GM12878 (cell line): ENCODE data around the gene TRIAP1. TPM values are rescaled to one million over a fixed set of nuclear protein-coding genes. Genes with fewer than 3 reads are reported as not detected.
A peak's percentile ranks its signal among the peaks of the same experiment; 100 is the strongest.

Experiments used
- ATAC-seq: fragments of 200-7000 bp; cut with Tn5 transposase; 3 replicates; pipeline ENCODE4 v1.9.1; 2020; ENCODE audit warnings: mild to moderate bottlenecking, moderate library complexity
- Bru-seq: library from RNA; stranded (reverse); fragments of 400-500 nt; gene quantifications from one replicate; lab custom pipeline; 2021; lab: Mats Ljungman, UMichigan
- BruChase-seq, 2 experiments: library from RNA; stranded (reverse); fragments of 400-500 nt; gene quantifications; one replicate each; lab custom pipeline; 2021; lab: Mats Ljungman, UMichigan
- BruUV-seq: library from RNA; stranded (reverse); fragments of 400-500 nt; replicated peaks from 2 replicates; lab custom pipeline; 2021; lab: Mats Ljungman, UMichigan
- CTCF ChIA-PET: fragments of 300-600 bp; sonication (Branson Sonifier 250); formaldehyde crosslinking; extraction: SDS; loops from one replicate; lab custom pipeline; 2021; ENCODE audit warnings: inconsistent platforms; lab: Yijun Ruan, JAX
- POLR2A ChIA-PET: fragments of 350-600 bp; formaldehyde crosslinking; extraction: SDS; loops from one replicate; lab custom pipeline; 2021; ENCODE audit warnings: inconsistent platforms; lab: Charles Lee
- RAD21 ChIA-PET: fragments of 300-600 bp; sonication (Branson Sonifier 250); formaldehyde crosslinking; loops from one replicate; lab custom pipeline; 2023; ENCODE audit warnings: antibody characterized with exemption; ENCODE audit not compliant: unreplicated experiment; lab: Charles Lee
- SMC1A ChIA-PET: fragments of 300-600 bp; sonication (Branson Sonifier 250); formaldehyde crosslinking; loops from one replicate; lab custom pipeline; 2023; ENCODE audit not compliant: unreplicated experiment, uncharacterized antibody; lab: Charles Lee
- DNase-seq: peaks from one replicate; pipeline ENCODE4 v3.0.0-alpha.2; 2011; ENCODE audit warnings: low read depth, low spot score
- FAIRE-seq: peaks from 3 replicates; lab custom pipeline; 2011; peaks lifted over from hg19 to GRCh38; lab: Jason Lieb, UNC
- H2AFZ ChIP-seq: 2 replicates; pipeline ENCODE4 v1.6.0; 2011; ENCODE audit warnings: low read depth, low read length, control low read depth; ENCODE audit not compliant: control insufficient read depth
- H3K27ac ChIP-seq: 2 replicates; pipeline ENCODE4 v1.5.1; 2011; ENCODE audit warnings: control low read depth; ENCODE audit not compliant: control insufficient read depth, insufficient read depth
- H3K27me3 ChIP-seq, 2 experiments: replicated peaks in 1 of 2; 2 replicates each; pipeline versions ENCODE4 v1.6.0 to v1.6.1; 2011; ENCODE audit warnings: low read length in 1 of 2; ENCODE audit not compliant: control insufficient read depth in 2 of 2, insufficient read depth in 2 of 2
- H3K36me3 ChIP-seq, 2 experiments: 2 replicates each; pipeline ENCODE4 v1.5.1; 2011; ENCODE audit warnings: low read length in 1 of 2; ENCODE audit not compliant: control insufficient read depth in 2 of 2, insufficient read depth in 2 of 2
- H3K4me1 ChIP-seq: 2 replicates; pipeline ENCODE4 v1.6.1; 2011; ENCODE audit warnings: mild to moderate bottlenecking, low read length, moderate library complexity, mixed read lengths; ENCODE audit not compliant: control insufficient read depth, insufficient read depth
- H3K4me2 ChIP-seq: 2 replicates; pipeline ENCODE4 v1.6.0; 2011; ENCODE audit warnings: control low read depth; ENCODE audit not compliant: control insufficient read depth, insufficient read depth
- H3K4me3 ChIP-seq: fragments of 200-600 bp; sonication (generic); 2 replicates; pipeline ENCODE4 v1.5.1; 2016
- H3K79me2 ChIP-seq: 2 replicates; pipeline ENCODE4 v1.6.0; 2011; ENCODE audit warnings: low read length; ENCODE audit not compliant: control insufficient read depth, insufficient read depth
- H3K9ac ChIP-seq: 2 replicates; pipeline ENCODE4 v1.8.0; 2011; ENCODE audit warnings: low read length, control low read depth, mixed read lengths; ENCODE audit not compliant: control insufficient read depth, insufficient read depth
- H3K9me3 ChIP-seq: replicated peaks from 3 replicates; pipeline ENCODE4 v1.5.1; 2011; ENCODE audit warnings: mild to moderate bottlenecking, low read length; ENCODE audit not compliant: control insufficient read depth, insufficient read depth
- H4K20me1 ChIP-seq: 2 replicates; pipeline ENCODE4 v1.6.0; 2011; ENCODE audit not compliant: control insufficient read depth, insufficient read depth
- BMI1 ChIP-seq: fragments of 450-650 bp; IDR thresholded peaks from 2 replicates; pipeline ENCODE4 v1.6.1; 2016; ENCODE audit warnings: mild to moderate bottlenecking, moderate library complexity, borderline replicate concordance
- EZH2 ChIP-seq: IDR thresholded peaks from 2 replicates; pipeline ENCODE4 v1.6.1; 2012; ENCODE audit warnings: low read depth, mild to moderate bottlenecking, control low read depth, inconsistent platforms, low read length, borderline replicate concordance; ENCODE audit not compliant: control insufficient read depth
- GABPA ChIP-seq: IDR thresholded peaks from 2 replicates; pipeline ENCODE4 v1.6.1; 2014; ENCODE audit warnings: antibody characterized with exemption, low read depth, mild to moderate bottlenecking, inconsistent platforms
- MEF2A ChIP-seq: IDR thresholded peaks from 2 replicates; pipeline ENCODE4 v1.6.1; 2011; ENCODE audit warnings: low read depth, mild to moderate bottlenecking, low read length, moderate library complexity; ENCODE audit not compliant: insufficient read depth
- MYB ChIP-seq: fragments of 150-350 bp; IDR thresholded peaks from 2 replicates; pipeline ENCODE4 v1.6.1; 2014; ENCODE audit warnings: mild to moderate bottlenecking, low read depth, low read length, borderline replicate concordance
- NFIC ChIP-seq: IDR thresholded peaks from 2 replicates; pipeline ENCODE4 v1.6.1; 2012; ENCODE audit warnings: low read depth, mild to moderate bottlenecking, inconsistent platforms, low read length, moderate library complexity
- NFXL1 ChIP-seq: fragments of 450-650 bp; IDR thresholded peaks from 2 replicates; pipeline ENCODE4 v1.6.1; 2017; ENCODE audit warnings: antibody characterized with exemption, mild to moderate bottlenecking, borderline replicate concordance
- NRF1 ChIP-seq: conservative IDR thresholded peaks from 2 replicates; pipeline ENCODE4 v1.6.1; 2011; ENCODE audit warnings: mild to moderate bottlenecking, low read depth, low read length, improper control_type of control experiment
- TAF1 ChIP-seq: IDR thresholded peaks from 2 replicates; pipeline ENCODE4 v1.6.1; 2011; ENCODE audit warnings: mild to moderate bottlenecking, low read depth, low read length, borderline replicate concordance
- ZBED1 ChIP-seq: IDR thresholded peaks from 2 replicates; pipeline ENCODE4 v1.6.1; 2016; ENCODE audit warnings: borderline replicate concordance
- ZNF24 ChIP-seq: fragments of 450-650 bp; IDR thresholded peaks from 2 replicates; pipeline ENCODE4 v1.6.1; 2017; ENCODE audit warnings: antibody characterized with exemption, mild to moderate bottlenecking
- WGBS: methylation state at CpG from one replicate; pipeline ENCODE4 v1.1.6; 2016; ENCODE audit warnings: low lambda C conversion rate; ENCODE audit not compliant: insufficient replicate concordance, insufficient coverage; ENCODE audit errors: missing lambda C conversion rate; 5-methylcytosine and 5-hydroxymethylcytosine counted together
- in situ Hi-C: fragments of 300-500 bp; cut with MboI; formaldehyde crosslinking; loops from 9 replicates; pipeline ENCODE4 v1.14.3; 2018; ENCODE audit warnings: mixed read lengths
- intact Hi-C: fragments of 100-400 bp; cut with micrococcal nuclease; formaldehyde crosslinking; loops from one replicate; pipeline ENCODE4 v1.14.2; 2022; ENCODE audit not compliant: unreplicated experiment
- long read RNA-seq, 2 experiments: library from polyadenylated mRNA; unstranded; transcript quantifications; one replicate each; pipeline ENCODE4 v2.0.0, GENCODE V29; 2019 to 2020
- polyA minus RNA-seq, 3 experiments: library from RNA; depleted of rRNA, polyadenylated mRNA; stranded (reverse); fragments of >200 nt; gene quantifications; 2 replicates each; pipeline ENCODE4 v1.2.3, GENCODE V29; 2011
- polyA plus RNA-seq, 11 experiments: library from polyadenylated mRNA; depleted of rRNA in 4 of 11; unstranded in 6 of 11; stranded (reverse) in 5 of 11; fragments of >200 nt; fragmentation: Nextera tagmentation in 4 of 11; fragmentation: Illumina TruSeq in 1 of 11; extraction: Ambion mirVana in 4 of 11; extraction: Trizol in 1 of 11; gene quantifications; 1 replicate in 1 of 11; 2 replicates in 10 of 11; pipeline versions ENCODE4 v1.2.1 to v1.2.3, GENCODE V29; 2011 to 2016; ENCODE audit warnings: inconsistent platforms in 2 of 11, missing spikeins in 2 of 11, low read depth in 1 of 11
- total RNA-seq, 4 experiments: library from RNA; depleted of rRNA in 3 of 4; stranded (reverse); fragments of >200 nt in 3 of 4; fragmentation: Illumina TruSeq in 1 of 4; extraction: Trizol in 1 of 4; gene quantifications; 2 replicates each; pipeline versions ENCODE4 v1.2.1 to v1.2.3, GENCODE V29; 2013 to 2021
- TF ChIP-seq, protein P1 (sequence below): IDR thresholded peaks from 2 replicates; pipeline ENCODE4 v1.6.1; 2011; ENCODE audit warnings: low read depth, mild to moderate bottlenecking, low read length, moderate library complexity, borderline replicate concordance; ENCODE audit errors: extremely low read depth
- TF ChIP-seq, protein P2 (sequence below): IDR thresholded peaks from 2 replicates; pipeline ENCODE4 v1.6.1; 2011; ENCODE audit warnings: low read depth, low read length, improper control_type of control experiment, borderline replicate concordance
- TF ChIP-seq, protein P3 (sequence below): fragments of 450-650 bp; IDR thresholded peaks from 2 replicates; pipeline ENCODE4 v1.6.1; 2016; ENCODE audit warnings: mild to moderate bottlenecking

TRIAP1 gene
- total RNA-seq (2013; cell fraction: nucleolus; rRNA removed): 9.6 and 13.1 TPM in 2 replicates
- total RNA-seq (2014; rRNA removed): 44.8 and 52.4 TPM in 2 replicates
- 57.0 and 60.0 TPM in 2 replicates for total RNA-seq (2014; rRNA removed; fragmentation: Illumina TruSeq; extraction: Trizol)
- 49.1 and 52.4 TPM in 2 replicates for total RNA-seq (2021)
- polyA plus RNA-seq (2011; ENCODE audit: low read depth): 53.9 TPM
- polyA plus RNA-seq (2011; rRNA removed): 92.7 and 128 TPM in 2 replicates
- 30.2 and 35.4 TPM in 2 replicates for polyA plus RNA-seq (2011; cell fraction: cytosol; rRNA removed)
- 25.1 and 25.4 TPM in 2 replicates for polyA plus RNA-seq (2011; cell fraction: nucleus; rRNA removed)
- polyA plus RNA-seq (2012): 45.2 and 60.5 TPM in 2 replicates
- polyA plus RNA-seq (2014; fragmentation: Illumina TruSeq; extraction: Trizol): 68.9 and 81.6 TPM in 2 replicates
- polyA plus RNA-seq (2014; fragmentation: Nextera tagmentation; extraction: Ambion mirVana): 100 to 1,000 TPM; 308 to 346 TPM
- polyA plus RNA-seq (2014; rRNA removed): 56.6 and 60.9 TPM in 2 replicates
- polyA plus RNA-seq (2016; fragmentation: Nextera tagmentation; extraction: Ambion mirVana): 100 to 1,000 TPM; 174 to 189 TPM
- polyA minus RNA-seq (2011; rRNA and poly(A)+ RNA removed): 15.7 and 19.7 TPM in 2 replicates
- polyA minus RNA-seq (2011; cell fraction: cytosol; rRNA and poly(A)+ RNA removed): 11.6 and 13.4 TPM in 2 replicates
- polyA minus RNA-seq (2011; cell fraction: nucleus; rRNA and poly(A)+ RNA removed): 9.3 and 10.2 TPM in 2 replicates
- percentile 94 among the genes with signal in this experiment for Bru-seq, nascent RNA
- BruChase-seq, experiment 1, labeled RNA remaining after a 6-hour chase: percentile 94 among the genes with signal in this experiment
- BruChase-seq, experiment 2, labeled RNA remaining after a 2-hour chase: percentile 99 among the genes with signal in this experiment
- long read RNA-seq, experiment 1, transcript TRIAP1-202 (2 exons, 1,182 nt): major isoform, 60 of 64 reads
- long read RNA-seq, experiment 1, partial matches to known transcripts: 0 of 64 reads
- long read RNA-seq, experiment 1, other reads (novel, unspliced or antisense): 2 of 64 reads
- long read RNA-seq, experiment 2, transcript TRIAP1-202 (2 exons, 1,182 nt): major isoform, 431 of 444 reads
- long read RNA-seq, experiment 2, transcript TRIAP1-201 (2 exons, 1,153 nt): minor isoform, 8 of 444 reads
- long read RNA-seq, experiment 2, partial matches to known transcripts: 2 of 444 reads
- long read RNA-seq, experiment 2, other reads (novel, unspliced or antisense): 3 of 444 reads

DNA sequence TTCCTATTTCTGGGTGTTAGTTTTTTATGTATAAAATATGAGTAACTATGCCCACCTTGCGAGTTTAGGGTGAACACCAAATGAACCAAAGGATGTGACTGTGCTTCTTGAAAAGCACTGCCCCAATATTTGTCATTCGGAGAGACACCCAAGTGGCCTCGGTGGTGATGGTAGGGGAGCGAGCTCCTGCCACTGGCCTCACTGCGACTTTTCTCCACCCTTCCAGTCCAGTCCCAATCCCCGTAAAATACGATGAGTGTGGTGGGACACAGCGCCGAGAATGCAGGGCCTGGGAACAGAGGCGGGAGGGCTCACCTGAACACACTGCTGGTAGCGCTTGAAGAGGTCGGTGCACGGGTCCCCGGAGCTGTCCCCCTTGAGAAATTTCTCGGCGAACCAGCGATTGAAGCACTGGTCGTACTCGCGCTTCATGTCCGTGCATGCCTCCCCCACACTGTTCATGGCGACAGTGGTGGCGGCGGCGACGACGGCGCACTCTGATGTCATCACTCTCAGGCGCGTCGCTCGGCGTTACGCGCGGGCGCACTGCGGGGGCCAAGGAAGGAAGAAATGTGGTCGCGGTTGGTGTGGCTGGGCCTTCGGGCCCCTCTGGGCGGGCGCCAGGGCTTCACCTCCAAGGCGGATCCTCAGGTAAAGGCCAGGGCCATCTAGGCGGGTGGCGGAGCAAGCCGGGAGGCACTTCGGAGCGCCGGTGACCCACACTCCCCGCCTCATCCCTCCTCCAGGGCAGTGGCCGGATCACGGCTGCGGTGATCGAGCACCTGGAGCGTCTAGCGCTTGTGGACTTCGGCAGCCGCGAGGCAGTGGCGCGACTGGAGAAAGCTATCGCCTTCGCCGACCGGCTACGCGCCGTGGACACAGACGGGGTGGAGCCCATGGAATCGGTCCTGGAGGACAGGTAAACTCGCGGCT lies at the start of gene TRIAP1, which contains the start of gene GATC:
TRIAP1 (minus strand) TSS at position 474 of the 933 bp plus-strand sequence; CDS start at position 462, 12 bp downstream.
GATC (plus strand) TSS at position 534 of the 933 bp plus-strand sequence; CDS start at position 571, 37 bp downstream.
- Histone ChIP-seq H3K79me2 (peaks cover 47% of the 10 kb centered on the region), H3K27ac (peak within 1 kb of the TSS; percentile 89), H3K9ac (peak within 1 kb of the TSS; percentile 83), H3K36me3 (peaks cover 0 to 9% of the 10 kb centered on the region in 2 experiments; a peak in 2 of 4 replicates), H3K4me3 (peak within 1 kb of the TSS; percentile 98), H3K27me3 (no peaks in the 10 kb centered on the region), H4K20me1 (no peaks in the 10 kb centered on the region), H2AFZ (peak within 1 kb of the TSS; percentile 58), H3K4me1 (peaks cover 9% of the 10 kb centered on the region; the same call in 1 of the 2 replicates), H3K4me2 (peak within 1 kb of the TSS; percentile 91), H3K9me3 (no peaks in the 10 kb centered on the region)
- WGBS: under 1% methylated on average over 73 of the region's 73 CpGs
- POLR2A ChIA-PET: interaction anchor here (1.4 kb wide), 1 partner anchor 13 kb away, joined by 4 read pairs; no protein-coding TSS in a partner anchor
- in situ Hi-C loops (no loop called here), intact Hi-C loops (loop anchor here (2.0 kb wide), 1 partner anchor 23 kb away; the partner anchor contains the start of gene SRSF9)
- DNase-seq (peak; percentile 47), ATAC-seq (peak; percentile 96), FAIRE-seq (peak; percentile 84)
- TSS peak; percentile 87 for BruUV-seq
- RAD21 ChIA-PET: no interaction called here
- SMC1A ChIA-PET: interaction anchor here (0.9 to 1.4 kb wide), 3 partner anchors 16 to 246 kb away, joined by 3 read pairs; partner anchors contain the start of gene POP5
- CTCF ChIA-PET: interaction anchor here (1.0 to 1.2 kb wide), 3 partner anchors 11 to 71 kb away, joined by 3 read pairs; no protein-coding TSS in a partner anchor
- TF ChIP-seq, protein P1, sequence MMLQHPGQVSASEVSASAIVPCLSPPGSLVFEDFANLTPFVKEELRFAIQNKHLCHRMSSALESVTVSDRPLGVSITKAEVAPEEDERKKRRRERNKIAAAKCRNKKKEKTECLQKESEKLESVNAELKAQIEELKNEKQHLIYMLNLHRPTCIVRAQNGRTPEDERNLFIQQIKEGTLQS: peak; percentile 99
- TF ChIP-seq MYB: no peak
- TF ChIP-seq NFXL1: no peak
- peak; percentile 85; the same call in 1 of the 2 replicates for TF ChIP-seq TAF1
- TF ChIP-seq NRF1: no peak
- TF ChIP-seq NFIC: peak; percentile 22; the same call in 1 of the 2 replicates
- TF ChIP-seq, protein P2, sequence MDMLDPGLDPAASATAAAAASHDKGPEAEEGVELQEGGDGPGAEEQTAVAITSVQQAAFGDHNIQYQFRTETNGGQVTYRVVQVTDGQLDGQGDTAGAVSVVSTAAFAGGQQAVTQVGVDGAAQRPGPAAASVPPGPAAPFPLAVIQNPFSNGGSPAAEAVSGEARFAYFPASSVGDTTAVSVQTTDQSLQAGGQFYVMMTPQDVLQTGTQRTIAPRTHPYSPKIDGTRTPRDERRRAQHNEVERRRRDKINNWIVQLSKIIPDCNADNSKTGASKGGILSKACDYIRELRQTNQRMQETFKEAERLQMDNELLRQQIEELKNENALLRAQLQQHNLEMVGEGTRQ: no peak
- TF ChIP-seq EZH2: no peak
- peak; percentile 73 for TF ChIP-seq MEF2A
- peak; percentile 68 for TF ChIP-seq ZBED1
- no peak for TF ChIP-seq BMI1
- TF ChIP-seq, protein P3, sequence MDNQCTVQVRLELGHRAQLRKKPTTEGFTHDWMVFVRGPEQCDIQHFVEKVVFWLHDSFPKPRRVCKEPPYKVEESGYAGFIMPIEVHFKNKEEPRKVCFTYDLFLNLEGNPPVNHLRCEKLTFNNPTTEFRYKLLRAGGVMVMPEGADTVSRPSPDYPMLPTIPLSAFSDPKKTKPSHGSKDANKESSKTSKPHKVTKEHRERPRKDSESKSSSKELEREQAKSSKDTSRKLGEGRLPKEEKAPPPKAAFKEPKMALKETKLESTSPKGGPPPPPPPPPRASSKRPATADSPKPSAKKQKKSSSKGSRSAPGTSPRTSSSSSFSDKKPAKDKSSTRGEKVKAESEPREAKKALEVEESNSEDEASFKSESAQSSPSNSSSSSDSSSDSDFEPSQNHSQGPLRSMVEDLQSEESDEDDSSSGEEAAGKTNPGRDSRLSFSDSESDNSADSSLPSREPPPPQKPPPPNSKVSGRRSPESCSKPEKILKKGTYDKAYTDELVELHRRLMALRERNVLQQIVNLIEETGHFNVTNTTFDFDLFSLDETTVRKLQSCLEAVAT: peak; percentile 92
- no peak for TF ChIP-seq GABPA
- peak; percentile 70 for TF ChIP-seq ZNF24
